NCI-H1436 (cell line): Measurements from ENCODE around the gene CDKN2A.

Experiments used
- DNase-seq: peaks from one replicate; lab custom pipeline; 2025; lab: John Stamatoyannopoulos, UW

Gene CDKN2A

GRCh38 chr9:22005702-22006606 is 11.8 kb upstream of the CDKN2A start:
- no peak for DNase-seq

- DNase-seq: no peak
Observed at GRCh38 chr9:22005021-22005701, 11.0 kb upstream of the CDKN2A start.

GRCh38 chr9:22002038-22002437 is 7.8 kb upstream of the CDKN2A start:
- no peak for DNase-seq

GRCh38 chr9:21998026-21998425 is 3.8 kb upstream of the CDKN2A start:
- no peak for DNase-seq

GRCh38 chr9:21997480-21997879 is 3.3 kb upstream of the CDKN2A start:
- DNase-seq: no peak

- no peak for DNase-seq
Observed at GRCh38 chr9:21996858-21997257, 2.7 kb upstream of the CDKN2A start.

- DNase-seq: no peak
Observed at GRCh38 chr9:21996438-21996837, 2.2 kb upstream of the CDKN2A start.

- DNase-seq: no peak
Observed at GRCh38 chr9:21995666-21996398, 1.6 kb upstream of the CDKN2A start.

- peak; percentile 84 for DNase-seq
Observed at GRCh38 chr9:21995006-21995665, 944 bp upstream of the CDKN2A start.

GRCh38 chr9:21994556-21995005 is 389 bp upstream of the CDKN2A start, which contains the start of gene CDKN2B-AS1:
CDKN2B-AS1 (plus strand) TSS chr9:21994791.
- DNase-seq: peak; percentile 89

- DNase-seq: no peak
Observed at GRCh38 chr9:21993007-21993406, 1.2 kb downstream of the CDKN2A start.

GRCh38 chr9:21991072-21991959 is 2.9 kb downstream of the CDKN2A start:
- no peak for DNase-seq

- DNase-seq: no peak
Observed at GRCh38 chr9:21989440-21990189, 4.6 kb downstream of the CDKN2A start.

- DNase-seq: no peak
Observed at GRCh38 chr9:21988056-21988990, 5.9 kb downstream of the CDKN2A start.

- DNase-seq: no peak
Observed at GRCh38 chr9:21985964-21986667, 8.1 kb downstream of the CDKN2A start.

GRCh38 chr9:21984101-21984500 is 10.1 kb downstream of the CDKN2A start:
- DNase-seq: no peak

- no peak for DNase-seq
Observed at GRCh38 chr9:21983561-21983935, 10.6 kb downstream of the CDKN2A start.

- DNase-seq: no peak
Observed at GRCh38 chr9:21982861-21983560, 11.2 kb downstream of the CDKN2A start.
